Measurements from ENCODE around the gene BET1.
A peak's percentile ranks its signal among the peaks of the same experiment; 100 is the strongest.

Gene BET1

DNA sequence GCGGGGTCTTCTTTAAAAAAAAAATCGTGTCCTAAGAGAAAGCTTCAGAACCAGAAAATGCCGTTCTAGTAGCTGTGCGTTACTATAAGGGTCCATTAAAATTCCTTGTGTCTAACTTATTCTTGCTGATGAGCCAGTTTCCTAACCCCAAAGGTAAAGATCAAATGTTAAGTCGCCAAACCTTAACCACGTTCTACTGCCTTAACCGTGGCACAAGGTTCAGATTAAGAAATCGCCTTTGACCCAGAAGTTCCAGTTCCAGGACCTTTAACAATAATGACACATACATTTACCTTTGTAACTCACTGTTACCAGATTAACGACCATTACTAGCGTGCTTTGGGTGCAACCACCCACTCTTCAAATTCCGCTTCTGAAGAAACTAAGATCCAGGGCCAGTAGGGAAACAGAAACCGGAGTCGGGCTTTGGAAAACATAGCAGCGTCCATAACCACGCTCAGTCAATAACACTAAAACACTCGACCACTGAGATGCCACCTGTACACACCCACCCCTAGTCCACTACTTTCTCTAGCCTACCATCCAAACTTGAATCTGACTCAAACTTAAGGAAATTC, 620 bp downstream of the BET1 start:
- Histone ChIP-seq H3K27ac (peak overlapping the region; percentile 82 to 92 (median 87)), H3K36me3 (peaks cover under 1 to 24% (median 8%) of the 10 kb centered on the region in 11 experiments; a peak in 19 of 22 replicates), H3K4me3 (peak overlapping the region; percentile 80 to 93 (median 86)), H3K9ac (peak overlapping the region; percentile 86 to 97 (median 92)), H3K9me3 (replicated peaks in 1 of 11) (no peaks in the 10 kb centered on the region), H3K4me1 (peaks cover 9 to 28% (median 18%) of the 10 kb centered on the region in 10 experiments; a peak in 18 of 20 replicates), H4K20me1 (no peaks in the 10 kb centered on the region; a peak in 1 of 22 replicates), H3K4me2 (peak overlapping the region; percentile 79 to 95 (median 89)), H3K27me3 (no peaks in the 10 kb centered on the region)
- TF ChIP-seq Cebpa-rat (IDR thresholded peaks at IDR 0.05), result no peak

GRCh38 chr7:94001396-94001795, 2.8 kb downstream of the BET1 start:
- no peaks in the 10 kb centered on the region; a peak in 1 of 22 replicates for H4K20me1 ChIP-seq
- no peaks in the 10 kb centered on the region for H3K27me3 ChIP-seq
- peaks cover 9 to 28% (median 18%) of the 10 kb centered on the region in 10 experiments; a peak in 18 of 20 replicates for H3K4me1 ChIP-seq
- no peak overlapping the region for H3K4me2 ChIP-seq
- no peaks in the 10 kb centered on the region for H3K9me3 ChIP-seq (replicated peaks in 1 of 11)
- no peak overlapping the region for H3K27ac ChIP-seq
- TF ChIP-seq Cebpa-rat (IDR thresholded peaks at IDR 0.05), result no peak
- H3K4me3 ChIP-seq, result no peak overlapping the region
- H3K9ac ChIP-seq, result no peak overlapping the region
- peaks cover 10 to 40% (median 21%) of the 10 kb centered on the region in 11 experiments for H3K36me3 ChIP-seq

DNA sequence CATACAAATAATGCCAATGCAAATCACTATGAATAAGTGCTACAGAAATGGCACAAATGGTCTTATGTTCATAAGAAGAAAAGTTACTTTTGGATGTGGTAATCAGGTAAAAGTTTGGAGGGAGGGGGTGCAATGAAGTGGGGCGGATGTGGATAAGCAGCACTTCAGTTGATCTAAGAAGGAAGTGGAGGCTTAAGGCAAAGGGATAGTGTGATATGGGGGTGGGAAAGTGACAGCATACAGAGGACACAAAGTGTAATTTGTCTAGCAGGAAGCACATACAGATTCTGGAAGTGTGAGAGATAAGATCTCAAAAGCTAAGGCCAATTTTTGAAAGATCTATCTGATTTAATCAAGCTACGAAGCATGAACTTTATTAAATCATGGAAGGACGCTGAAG, 6.3 kb downstream of the BET1 start:
- Histone ChIP-seq H3K36me3 (peaks cover 29 to 71% (median 48%) of the 10 kb centered on the region in 11 experiments), H3K4me1 (peaks cover 0 to 17% (median 6%) of the 10 kb centered on the region in 10 experiments; a peak in 14 of 20 replicates), H3K27me3 (no peaks in the 10 kb centered on the region), H3K9ac (no peak overlapping the region), H3K27ac (no peak overlapping the region), H3K4me3 (no peak overlapping the region), H3K4me2 (no peak overlapping the region), H4K20me1 (no peaks in the 10 kb centered on the region; a peak in 1 of 22 replicates), H3K9me3 (replicated peaks in 1 of 11) (no peaks in the 10 kb centered on the region)
- no peak for TF ChIP-seq Cebpa-rat (IDR thresholded peaks at IDR 0.05)

- Histone ChIP-seq H3K4me2 (no peak overlapping the region), H3K27ac (no peak overlapping the region), H3K27me3 (no peaks in the 10 kb centered on the region), H3K4me1 (no peaks in the 10 kb centered on the region), H3K9ac (no peak overlapping the region), H3K4me3 (no peak overlapping the region), H3K36me3 (peaks cover 12 to 56% (median 36%) of the 10 kb centered on the region in 11 experiments; a peak in 21 of 22 replicates), H4K20me1 (no peaks in the 10 kb centered on the region), H3K9me3 (replicated peaks in 1 of 11) (no peaks in the 10 kb centered on the region)
- TF ChIP-seq Cebpa-rat (IDR thresholded peaks at IDR 0.05), result no peak
These were observed 11.6 kb downstream of the BET1 start for GRCh38 chr7:93992421-93993110.

DNA sequence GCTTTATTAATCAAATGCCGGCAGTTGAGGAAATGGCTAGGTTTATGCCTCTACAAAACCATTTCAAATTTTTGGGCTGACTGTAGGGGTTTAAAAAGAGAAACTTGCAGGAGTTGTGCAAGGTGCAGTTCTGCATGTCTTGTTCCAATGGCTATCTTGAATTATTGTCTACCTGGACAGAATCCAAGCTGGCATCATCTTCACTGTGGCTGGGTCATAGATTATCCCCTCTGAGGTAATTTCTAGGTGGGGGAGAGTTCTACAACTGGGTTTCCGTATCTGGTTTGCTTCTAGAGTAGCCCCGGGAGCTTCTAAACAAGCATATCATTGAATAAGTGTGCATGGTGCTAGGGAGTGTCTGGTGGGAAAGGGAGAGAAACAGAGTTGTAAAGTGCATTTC, 16.9 kb downstream of the BET1 start:
- H3K27ac ChIP-seq, result no peak overlapping the region
- no peaks in the 10 kb centered on the region for H4K20me1 ChIP-seq
- no peaks in the 10 kb centered on the region for H3K9me3 ChIP-seq (replicated peaks in 1 of 11)
- H3K27me3 ChIP-seq, result no peaks in the 10 kb centered on the region
- no peaks in the 10 kb centered on the region for H3K4me1 ChIP-seq
- no peak overlapping the region for H3K4me3 ChIP-seq
- TF ChIP-seq Cebpa-rat (IDR thresholded peaks at IDR 0.05), result no peak
- no peak overlapping the region for H3K9ac ChIP-seq
- H3K36me3 ChIP-seq, result peaks cover 0 to 15% (median 5%) of the 10 kb centered on the region in 11 experiments; a peak in 10 of 22 replicates
- H3K4me2 ChIP-seq, result no peak overlapping the region

DNA sequence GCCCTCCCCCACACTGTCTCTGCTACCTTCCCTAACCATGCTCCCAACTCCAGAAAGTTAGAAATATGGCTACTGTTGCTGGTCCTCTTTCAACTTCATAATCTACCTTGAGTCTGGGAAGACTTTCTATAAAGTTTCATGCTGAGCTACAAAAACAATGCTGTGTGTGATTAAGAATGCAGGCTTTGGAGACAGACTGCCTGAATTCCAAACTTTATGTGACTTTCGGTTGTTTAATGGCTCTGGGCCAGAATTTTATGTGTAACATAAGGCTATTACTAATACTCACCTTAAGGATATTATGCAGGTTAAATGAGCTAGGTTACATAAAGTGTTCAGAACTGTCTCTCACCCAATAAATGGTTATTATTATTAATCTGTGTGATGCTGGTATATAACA, 19.1 kb downstream of the BET1 start:
- no peak overlapping the region for H3K9ac ChIP-seq
- TF ChIP-seq Cebpa-rat (IDR thresholded peaks at IDR 0.05), result no peak
- H4K20me1 ChIP-seq, result no peaks in the 10 kb centered on the region
- H3K4me2 ChIP-seq, result no peak overlapping the region
- no peaks in the 10 kb centered on the region for H3K4me1 ChIP-seq
- no peaks in the 10 kb centered on the region for H3K27me3 ChIP-seq
- H3K36me3 ChIP-seq, result peaks cover 0 to 7% (median 0%) of the 10 kb centered on the region in 11 experiments; a peak in 1 of 22 replicates
- no peaks in the 10 kb centered on the region for H3K9me3 ChIP-seq (replicated peaks in 1 of 11)
- no peak overlapping the region for H3K4me3 ChIP-seq
- no peak overlapping the region for H3K27ac ChIP-seq

- H3K27ac ChIP-seq, result no peak overlapping the region
- H3K4me1 ChIP-seq, result no peaks in the 10 kb centered on the region
- no peak overlapping the region for H3K9ac ChIP-seq
- H3K9me3 ChIP-seq (replicated peaks in 1 of 11), result no peaks in the 10 kb centered on the region
- peaks cover 0 to 7% (median 0%) of the 10 kb centered on the region in 11 experiments; a peak in 1 of 22 replicates for H3K36me3 ChIP-seq
- no peak for TF ChIP-seq Cebpa-rat (IDR thresholded peaks at IDR 0.05)
- no peak overlapping the region for H3K4me2 ChIP-seq
- H3K4me3 ChIP-seq, result no peak overlapping the region
- H3K27me3 ChIP-seq, result no peaks in the 10 kb centered on the region
- H4K20me1 ChIP-seq, result no peaks in the 10 kb centered on the region
These were observed 20.1 kb downstream of the BET1 start for GRCh38 chr7:93984024-93984423.

GRCh38 chr7:93981480-93981874, 22.7 kb downstream of the BET1 start:
- no peak overlapping the region for H3K9ac ChIP-seq
- H4K20me1 ChIP-seq, result no peaks in the 10 kb centered on the region
- no peaks in the 10 kb centered on the region for H3K36me3 ChIP-seq
- H3K27ac ChIP-seq, result no peak overlapping the region
- no peak overlapping the region for H3K4me2 ChIP-seq
- H3K27me3 ChIP-seq, result no peaks in the 10 kb centered on the region
- no peak overlapping the region for H3K4me3 ChIP-seq
- H3K4me1 ChIP-seq, result no peaks in the 10 kb centered on the region
- no peak for TF ChIP-seq Cebpa-rat (IDR thresholded peaks at IDR 0.05)
- H3K9me3 ChIP-seq (replicated peaks in 1 of 11), result no peaks in the 10 kb centered on the region

- Histone ChIP-seq H3K36me3 (no peaks in the 10 kb centered on the region), H3K9ac (no peak overlapping the region), H3K27ac (no peak overlapping the region), H3K4me2 (no peak overlapping the region), H4K20me1 (no peaks in the 10 kb centered on the region), H3K27me3 (no peaks in the 10 kb centered on the region), H3K9me3 (replicated peaks in 1 of 11) (no peaks in the 10 kb centered on the region), H3K4me1 (no peaks in the 10 kb centered on the region), H3K4me3 (no peak overlapping the region)
- TF ChIP-seq Cebpa-rat (IDR thresholded peaks at IDR 0.05), result no peak
These were observed 23.2 kb downstream of the BET1 start for GRCh38 chr7:93980744-93981479.
